OCI-LY1 (cell line): ENCODE results near the gene ETV3.
"Not testable (repeated sequence)": the region's sequence is repeated elsewhere in the genome, so short reads cannot be mapped to it uniquely, and the experiment has no call there.

Experiments used
- CTCF ChIP-seq: fragments of 200-600 bp; sonication (generic), shearing (Covaris generic); IDR thresholded peaks from 2 replicates; pipeline ENCODE4 v1.5.1; 2017; ENCODE audit warnings: mild to moderate bottlenecking, antibody characterized with exemption, low read length, moderate library complexity, mixed read lengths
- EZH2 ChIP-seq: fragments of 200-600 bp; sonication (generic), shearing (Covaris generic); IDR thresholded peaks from 2 replicates; pipeline ENCODE4 v1.8.0; 2017; ENCODE audit warnings: borderline replicate concordance, mixed run types, mild to moderate bottlenecking, antibody characterized with exemption, low read length, moderate library complexity, mixed read lengths

- not testable (repeated sequence) for TF ChIP-seq CTCF, EZH2
Observed at GRCh38 chr1:157172591-157172990, 34.4 kb upstream of the ETV3 start.
